PC-3 (cell line): Measurements from ENCODE around the gene ASCC2. TPM values are rescaled to one million over a fixed set of nuclear protein-coding genes. Genes with fewer than 3 reads are reported as not detected.
A peak's percentile ranks its signal among the peaks of the same experiment; 100 is the strongest.
"Not testable (repeated sequence)": the region's sequence is repeated elsewhere in the genome, so short reads cannot be mapped to it uniquely, and the experiment has no call there.

ENCODE experiments used
- ATAC-seq: fragments of 200-7000 bp; cut with Tn5 transposase; 2 replicates; pipeline ENCODE4 v1.9.1; 2020; ENCODE audit warnings: mild to moderate bottlenecking, moderate library complexity
- BruUV-seq: library from RNA; stranded (reverse); fragments of 400-500 nt; replicated peaks from 2 replicates; lab custom pipeline; 2021; lab: Mats Ljungman, UMichigan
- CTCF ChIA-PET: fragments of 300-600 bp; sonication (Branson Sonifier 250); formaldehyde crosslinking; loops from one replicate; lab custom pipeline; 2022; ENCODE audit warnings: antibody characterized with exemption; lab: Charles Lee
- POLR2A ChIA-PET: fragments of 300-600 bp; sonication (Branson Sonifier 250); formaldehyde crosslinking; loops from one replicate; lab custom pipeline; 2022; ENCODE audit warnings: antibody characterized with exemption; ENCODE audit not compliant: unreplicated experiment; lab: Charles Lee
- DNase-seq: peaks from one replicate; pipeline ENCODE4 v3.0.0-alpha.2; 2015
- H2AFZ ChIP-seq: fragments of 300-600 bp; sonication (generic); 2 replicates; pipeline ENCODE4 v1.6.0; 2016; ENCODE audit warnings: antibody characterized with exemption, low read length
- H3F3A ChIP-seq: fragments of 300-600 bp; sonication (generic); one replicate; pipeline ENCODE4 v1.6.0; 2017; ENCODE audit warnings: antibody characterized with exemption, low read length, control low read depth, mild to moderate bottlenecking; ENCODE audit not compliant: unreplicated experiment
- H3K27ac ChIP-seq: fragments of 300-600 bp; sonication (generic); 2 replicates; pipeline ENCODE4 v1.5.1; 2016; ENCODE audit warnings: mild to moderate bottlenecking, low read length
- H3K27me3 ChIP-seq: fragments of 300-600 bp; sonication (generic); 2 replicates; pipeline ENCODE4 v1.6.1; 2016; ENCODE audit warnings: low read length, mixed read lengths
- H3K36me3 ChIP-seq: fragments of 300-600 bp; sonication (generic); 2 replicates; pipeline ENCODE4 v1.6.1; 2016; ENCODE audit warnings: low read depth, mixed run types, low read length, mixed read lengths
- H3K4me1 ChIP-seq: fragments of 300-600 bp; sonication (generic); 2 replicates; pipeline ENCODE4 v1.5.1; 2016; ENCODE audit warnings: low read length; ENCODE audit not compliant: insufficient read depth
- H3K4me2 ChIP-seq: fragments of 300-600 bp; sonication (generic); 2 replicates; pipeline ENCODE4 v1.6.0; 2016; ENCODE audit warnings: low read length
- H3K4me3 ChIP-seq: fragments of 300-600 bp; sonication (generic); 2 replicates; pipeline ENCODE4 v1.5.1; 2016; ENCODE audit warnings: mild to moderate bottlenecking, low read length, mixed read lengths
- H3K79me2 ChIP-seq: fragments of 300-600 bp; sonication (generic); 2 replicates; pipeline ENCODE4 v1.6.1; 2017; ENCODE audit warnings: low read length, mixed read lengths
- H3K9ac ChIP-seq: fragments of 300-600 bp; sonication (generic); 2 replicates; pipeline ENCODE4 v1.6.0; 2016; ENCODE audit warnings: mild to moderate bottlenecking, low read length
- H3K9me2 ChIP-seq: fragments of 300-600 bp; sonication (generic); replicated peaks from 2 replicates; pipeline ENCODE4 v1.6.1; 2016; ENCODE audit warnings: mixed run types, low read length, mixed read lengths
- H3K9me3 ChIP-seq: fragments of 300-600 bp; sonication (generic); 2 replicates; pipeline ENCODE4 v1.6.1; 2016; ENCODE audit warnings: low read length, mixed read lengths
- H4K20me1 ChIP-seq: fragments of 300-600 bp; sonication (generic); 2 replicates; pipeline ENCODE4 v1.6.1; 2016; ENCODE audit warnings: low read length, mixed read lengths
- EZH2 ChIP-seq: fragments of 300-600 bp; sonication (generic); IDR thresholded peaks from one replicate; pipeline ENCODE4 v1.6.1; 2017; ENCODE audit warnings: antibody characterized with exemption, mild to moderate bottlenecking, low read length; ENCODE audit not compliant: unreplicated experiment
- EZH2phosphoT487 ChIP-seq: fragments of 300-600 bp; sonication (generic); IDR thresholded peaks from 2 replicates; pipeline ENCODE4 v1.6.1; 2018; ENCODE audit warnings: mild to moderate bottlenecking, antibody characterized with exemption, low read length, borderline replicate concordance
- intact Hi-C: fragments of 100-400 bp; cut with micrococcal nuclease; formaldehyde crosslinking; loops from 2 replicates; pipeline ENCODE4 v1.9.0; 2023
- total RNA-seq: library from RNA; depleted of rRNA; stranded (reverse); fragments of >200 nt; gene quantifications from 2 replicates; pipeline ENCODE4 v1.2.3, GENCODE V29; 2014
- TF ChIP-seq, protein P1 (sequence below): fragments of 300-600 bp; sonication (generic); conservative IDR thresholded peaks from 2 replicates; pipeline ENCODE4 v1.5.1; 2017; ENCODE audit warnings: antibody characterized with exemption, low read depth, mild to moderate bottlenecking, low read length

ASCC2 gene
- total RNA-seq, 1 experiment from 2014 or later: 37.0 TPM

DNA sequence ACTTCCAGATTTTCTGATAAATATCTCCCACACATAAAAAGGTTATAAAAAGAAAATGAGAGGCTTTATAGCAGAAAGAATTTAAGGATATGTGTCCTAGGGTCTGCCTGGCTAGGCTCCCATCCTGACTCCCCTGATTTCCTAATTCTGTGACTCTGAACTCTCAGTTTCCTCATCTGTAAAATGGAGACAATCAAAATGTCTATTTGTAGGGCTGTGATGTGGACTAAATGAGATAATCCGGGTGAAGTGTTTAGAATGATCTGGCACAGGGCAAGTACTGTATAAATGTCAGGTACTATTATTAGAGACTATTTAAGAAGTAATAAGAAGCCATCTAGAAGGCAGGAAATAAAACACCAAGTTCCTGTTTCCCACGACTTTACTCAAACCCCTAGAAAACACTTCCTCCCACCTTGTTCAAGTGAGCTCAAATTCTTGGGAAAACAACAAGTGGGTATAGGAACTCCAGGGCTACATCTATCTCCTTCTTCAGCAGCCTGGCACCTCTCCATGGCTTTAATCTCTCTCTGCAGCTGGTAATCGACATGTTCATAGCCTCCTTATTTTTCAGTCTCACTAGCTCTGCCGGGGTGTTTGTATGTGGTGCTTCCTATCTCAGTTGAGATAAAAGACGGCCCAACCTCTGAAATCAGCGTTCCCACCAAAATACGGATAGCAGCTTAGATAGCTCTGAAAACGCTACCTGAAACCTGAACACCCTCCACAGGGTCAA lies 6.7 kb downstream of the ASCC2 start:
- Histone ChIP-seq H3K27ac (no peak overlapping the region), H3K27me3 (no peaks in the 10 kb centered on the region), H3K9me2 (no peaks in the 10 kb centered on the region), H3F3A (no peaks in the 10 kb centered on the region), H3K79me2 (peaks cover 16% of the 10 kb centered on the region), H3K9ac (no peak overlapping the region), H3K9me3 (no peaks in the 10 kb centered on the region), H3K4me1 (peaks cover 16% of the 10 kb centered on the region), H3K36me3 (no peaks in the 10 kb centered on the region; the same call in 1 of the 2 replicates), H4K20me1 (no peaks in the 10 kb centered on the region), H3K4me2 (no peak overlapping the region), H2AFZ (no peak overlapping the region), H3K4me3 (no peak overlapping the region)
- intact Hi-C loops: loop anchor here (10.0 kb wide), 1 partner anchor 57 kb away; no protein-coding TSS in a partner anchor
- ChIA-PET POLR2A (no interaction called here), CTCF (no interaction called here)
- DNase-seq: no peak
- no peak for ATAC-seq
- TF ChIP-seq EZH2 (no peak), EZH2phosphoT487 (no peak)
- TF ChIP-seq, protein P1, sequence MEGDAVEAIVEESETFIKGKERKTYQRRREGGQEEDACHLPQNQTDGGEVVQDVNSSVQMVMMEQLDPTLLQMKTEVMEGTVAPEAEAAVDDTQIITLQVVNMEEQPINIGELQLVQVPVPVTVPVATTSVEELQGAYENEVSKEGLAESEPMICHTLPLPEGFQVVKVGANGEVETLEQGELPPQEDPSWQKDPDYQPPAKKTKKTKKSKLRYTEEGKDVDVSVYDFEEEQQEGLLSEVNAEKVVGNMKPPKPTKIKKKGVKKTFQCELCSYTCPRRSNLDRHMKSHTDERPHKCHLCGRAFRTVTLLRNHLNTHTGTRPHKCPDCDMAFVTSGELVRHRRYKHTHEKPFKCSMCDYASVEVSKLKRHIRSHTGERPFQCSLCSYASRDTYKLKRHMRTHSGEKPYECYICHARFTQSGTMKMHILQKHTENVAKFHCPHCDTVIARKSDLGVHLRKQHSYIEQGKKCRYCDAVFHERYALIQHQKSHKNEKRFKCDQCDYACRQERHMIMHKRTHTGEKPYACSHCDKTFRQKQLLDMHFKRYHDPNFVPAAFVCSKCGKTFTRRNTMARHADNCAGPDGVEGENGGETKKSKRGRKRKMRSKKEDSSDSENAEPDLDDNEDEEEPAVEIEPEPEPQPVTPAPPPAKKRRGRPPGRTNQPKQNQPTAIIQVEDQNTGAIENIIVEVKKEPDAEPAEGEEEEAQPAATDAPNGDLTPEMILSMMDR: no peak
- no TSS peak for BruUV-seq

DNA sequence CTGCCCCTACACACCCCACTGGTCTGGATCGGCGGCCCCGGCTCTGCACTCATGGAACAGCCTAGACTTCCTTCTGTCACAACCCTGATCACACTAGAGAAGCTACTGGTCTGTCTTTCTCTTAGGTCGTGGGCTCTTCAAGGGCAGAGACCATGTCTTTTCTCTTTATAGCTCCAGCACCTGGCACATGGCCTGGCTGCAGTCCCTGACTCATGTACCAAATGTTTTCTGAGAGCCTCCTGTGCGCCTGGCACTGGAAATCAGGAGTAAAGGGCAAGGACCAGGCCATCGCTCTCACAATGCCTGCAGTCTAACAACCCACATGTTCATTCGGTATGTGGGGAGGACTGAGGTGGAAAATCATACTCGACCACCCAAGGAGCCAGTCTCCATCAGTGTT lies 7.5 kb downstream of the ASCC2 start:
- Histone ChIP-seq H3K9ac (no peak overlapping the region), H3K9me2 (no peaks in the 10 kb centered on the region), H3K36me3 (no peaks in the 10 kb centered on the region; the same call in 1 of the 2 replicates), H3K27ac (peak overlapping the region; percentile 17; the same call in 1 of the 2 replicates), H3K9me3 (no peaks in the 10 kb centered on the region), H3K4me1 (peaks cover 11% of the 10 kb centered on the region), H2AFZ (no peak overlapping the region), H3K27me3 (no peaks in the 10 kb centered on the region), H3F3A (no peaks in the 10 kb centered on the region), H3K4me2 (no peak overlapping the region), H4K20me1 (no peaks in the 10 kb centered on the region), H3K4me3 (no peak overlapping the region), H3K79me2 (peaks cover 9% of the 10 kb centered on the region)
- ChIA-PET CTCF (no interaction called here), POLR2A (no interaction called here)
- ATAC-seq (peak; percentile 48), DNase-seq (peak; percentile 39)
- TF ChIP-seq, protein P1: no peak
- intact Hi-C loops: loop anchor here (10.0 kb wide), 1 partner anchor 56 kb away; no protein-coding TSS in a partner anchor
- no TSS peak for BruUV-seq

GRCh38 chr22:29827726-29828125 lies 10.3 kb downstream of the ASCC2 start:
- DNase-seq, CTCF ChIA-PET, ATAC-seq, H2AFZ ChIP-seq, H3K9me2 ChIP-seq, H3K36me3 ChIP-seq, POLR2A ChIA-PET, H4K20me1 ChIP-seq, H3K4me2 ChIP-seq, H3K27me3 ChIP-seq, H3K27ac ChIP-seq, H3K4me3 ChIP-seq, intact Hi-C loops, H3F3A ChIP-seq, H3K9ac ChIP-seq, H3K9me3 ChIP-seq, H3K79me2 ChIP-seq, BruUV-seq: not testable (repeated sequence)
- H3K4me1 ChIP-seq: peaks cover 11% of the 10 kb centered on the region
